B cell (primary cell): ENCODE results near the gene DCT. TPM values are rescaled to one million over a fixed set of nuclear protein-coding genes. Genes with fewer than 3 reads are reported as not detected.

Source experiments
- ATAC-seq: fragments of 200-7000 bp; cut with Tn5 transposase; one replicate; pipeline ENCODE4 v1.10.0; 2021; ENCODE audit warnings: low read depth, mild to moderate bottlenecking, moderate number of reproducible peaks, moderate library complexity
- CTCF ChIA-PET: fragments of 350-600 bp; sonication (Branson Sonifier 250); formaldehyde crosslinking; loops from one replicate; lab custom pipeline; 2021; ENCODE audit warnings: antibody characterized with exemption, inconsistent platforms; lab: Charles Lee
- POLR2A ChIA-PET: fragments of 350-600 bp; sonication (Branson Sonifier 250); formaldehyde crosslinking; loops from one replicate; lab custom pipeline; 2021; ENCODE audit warnings: antibody characterized with exemption; lab: Charles Lee
- DNase-seq: peaks from one replicate; pipeline ENCODE4 v3.0.0; 2013
- H2AFZ ChIP-seq: 2 replicates; pipeline ENCODE4 v1.6.1; 2012; ENCODE audit warnings: mild to moderate bottlenecking, low read depth, low read length; ENCODE audit not compliant: insufficient read depth, poor library complexity, severe bottlenecking
- H3K27ac ChIP-seq, 2 donors: 1 replicate in 1 of 2; 2 replicates in 1 of 2; pipeline ENCODE4 v1.5.1; 2012 to 2013; ENCODE audit warnings: low read length in 2 of 2, mild to moderate bottlenecking in 2 of 2, moderate library complexity in 1 of 2
- H3K27me3 ChIP-seq, 4 experiments: fragments of 200-600 bp in 1 of 4; sonication (generic) in 1 of 4; replicated peaks in 1 of 4; 1 replicate in 2 of 4; 2 replicates in 2 of 4; pipeline versions ENCODE4 v1.6.1 to v1.7.0; 2013 to 2016; ENCODE audit warnings: low read length in 3 of 4, mild to moderate bottlenecking in 2 of 4, mixed read lengths in 1 of 4, moderate library complexity in 1 of 4; ENCODE audit not compliant: insufficient read depth in 4 of 4, control insufficient read depth in 3 of 4; ENCODE audit errors: control extremely low read depth in 1 of 4
- H3K36me3 ChIP-seq, 2 experiments: replicated peaks in 1 of 2; 1 replicate in 1 of 2; 2 replicates in 1 of 2; pipeline versions ENCODE4 v1.6.1 to v1.7.1; 2013; ENCODE audit warnings: low read length in 1 of 2; ENCODE audit not compliant: insufficient read depth in 2 of 2, control insufficient read depth in 1 of 2; ENCODE audit errors: control extremely low read depth in 1 of 2, extremely low read depth in 1 of 2
- H3K4me1 ChIP-seq, 2 donors: fragments of 200-600 bp in 1 of 2; sonication (generic) in 1 of 2; 1 replicate in 1 of 2; 2 replicates in 1 of 2; pipeline versions ENCODE4 v1.5.1 to v1.6.1; 2013 to 2017; ENCODE audit warnings: low read length in 2 of 2; ENCODE audit not compliant: control insufficient read depth in 2 of 2, insufficient read depth in 2 of 2
- H3K4me2 ChIP-seq: replicated peaks from 2 replicates; pipeline ENCODE3; 2012; ENCODE audit warnings: mild to moderate bottlenecking, low read depth, low read length; ENCODE audit not compliant: poor library complexity, severe bottlenecking
- H3K4me3 ChIP-seq, 5 experiments: fragments of 200-600 bp in 1 of 5; sonication (generic) in 1 of 5; 1 replicate in 3 of 5; 2 replicates in 2 of 5; pipeline versions ENCODE4 v1.5.1 to v1.7.0; 2011 to 2016; ENCODE audit warnings: low read length in 4 of 5, mild to moderate bottlenecking in 4 of 5, low read depth in 2 of 5, control low read depth in 1 of 5, moderate library complexity in 1 of 5; ENCODE audit not compliant: insufficient read depth in 1 of 5; ENCODE audit errors: control extremely low read depth in 1 of 5, extremely low read depth in 1 of 5
- H3K79me2 ChIP-seq: fragments of 200-600 bp; sonication (generic); one replicate; pipeline ENCODE4 v1.6.0; 2016; ENCODE audit warnings: low read length; ENCODE audit not compliant: control insufficient read depth, insufficient read depth
- H3K9ac ChIP-seq: fragments of 200-600 bp; sonication (generic); 2 replicates; pipeline ENCODE4 v1.6.1; 2017; ENCODE audit warnings: mild to moderate bottlenecking, low read length, moderate library complexity
- H3K9me3 ChIP-seq, 3 donors: one replicate each; pipeline versions ENCODE4 v1.6.1 to v1.7.1; 2013; ENCODE audit warnings: low read length in 2 of 3; ENCODE audit not compliant: control insufficient read depth in 2 of 3, insufficient read depth in 1 of 3; ENCODE audit errors: control extremely low read depth in 1 of 3
- H4K20me1 ChIP-seq: 2 replicates; pipeline ENCODE4 v1.6.0; 2012; ENCODE audit warnings: mild to moderate bottlenecking, low read length; ENCODE audit not compliant: insufficient read depth, control insufficient read depth, poor library complexity, severe bottlenecking
- H3K27ac Mint-ChIP-seq: one replicate; pipeline ENCODE4 v1.8.0; 2021; ENCODE audit warnings: mixed read lengths
- H3K27me3 Mint-ChIP-seq: one replicate; pipeline ENCODE4 v1.8.0; 2021; ENCODE audit warnings: mixed read lengths
- H3K4me1 Mint-ChIP-seq: one replicate; pipeline ENCODE4 v1.8.0; 2021; ENCODE audit warnings: mixed read lengths
- H3K4me3 Mint-ChIP-seq: one replicate; pipeline ENCODE4 v1.8.0; 2021; ENCODE audit warnings: mixed read lengths
- H3K9me3 Mint-ChIP-seq: one replicate; pipeline ENCODE4 v1.8.0; 2022; ENCODE audit warnings: mixed read lengths; ENCODE audit not compliant: insufficient read depth
- CTCF ChIP-seq: fragments of 200-600 bp; IDR thresholded peaks from one replicate; pipeline ENCODE4 v1.8.0; 2022; ENCODE audit warnings: antibody characterized with exemption, mild to moderate bottlenecking
- EZH2 ChIP-seq: IDR thresholded peaks from 2 replicates; pipeline ENCODE4 v1.6.1; 2012; ENCODE audit warnings: borderline replicate concordance, low read depth, mild to moderate bottlenecking, moderate library complexity, low read length; ENCODE audit not compliant: insufficient read depth, poor library complexity, severe bottlenecking
- WGBS: methylation state at CpG from one replicate; pipeline ENCODE4 v1.1.5; 2013; ENCODE audit warnings: missing lambda C conversion rate; ENCODE audit not compliant: insufficient coverage; 5-methylcytosine and 5-hydroxymethylcytosine counted together
- intact Hi-C: fragments of 100-400 bp; cut with micrococcal nuclease; formaldehyde crosslinking; loops from one replicate; pipeline ENCODE4 v1.10.0; 2022
- polyA plus RNA-seq: library from polyadenylated mRNA; depleted of rRNA; stranded (reverse); fragments of >200 nt; gene quantifications from 2 replicates; pipeline ENCODE4 v1.2.3, GENCODE V29; 2012
- total RNA-seq, 2 donors: library from RNA; stranded (reverse); fragments of 120-200 nt in 1 of 2; gene quantifications; 1 replicate in 1 of 2; 2 replicates in 1 of 2; pipeline versions ENCODE4 v1.2.3 to v1.2.4, GENCODE V29; 2013 to 2022

The DCT gene
- total and polyA plus RNA-seq, 2 donors (not counting 1 experiment from before 2014, with no cell fraction given) = 0.10 to 0.18 TPM

DNA sequence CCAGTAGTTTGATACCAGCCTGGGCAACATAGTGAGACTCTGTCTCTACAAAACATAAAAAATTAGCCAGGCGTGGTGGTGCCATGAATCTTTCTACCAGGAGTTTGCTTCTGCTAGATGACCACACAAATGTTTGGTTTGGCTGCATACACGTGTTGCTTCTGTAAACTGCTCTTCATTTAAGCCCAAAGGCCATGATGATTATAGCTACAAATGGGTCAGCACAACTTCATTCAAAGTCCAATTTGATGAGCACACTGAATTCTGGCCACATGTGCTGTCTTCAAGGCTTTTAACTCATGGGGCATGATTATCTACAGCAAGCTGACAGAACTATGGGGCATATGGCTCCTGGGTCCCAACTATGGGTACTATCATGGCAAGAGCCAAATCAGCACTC, 46.3 kb upstream of the DCT start:
- no peak overlapping the region for H3K27ac ChIP-seq
- CTCF ChIA-PET = interaction anchor here (0.6 kb wide), 1 partner anchor 90 kb away, joined by 3 read pairs; no protein-coding TSS in a partner anchor
- no peaks in the 10 kb centered on the region for H3K36me3 ChIP-seq
- H3K79me2 ChIP-seq = no peaks in the 10 kb centered on the region
- H3K4me2 ChIP-seq = no peak overlapping the region
- no peak overlapping the region for H2AFZ ChIP-seq
- 90% methylated on average over 2 of the region's 2 CpGs for WGBS
- no peak overlapping the region for H3K27ac Mint-ChIP-seq
- no peak overlapping the region for H3K4me3 Mint-ChIP-seq
- H3K9me3 ChIP-seq = peaks cover 0 to 1% (median 0%) of the 10 kb centered on the region in 3 donors
- H3K27me3 Mint-ChIP-seq = peaks cover 29% of the 10 kb centered on the region
- H4K20me1 ChIP-seq = no peaks in the 10 kb centered on the region
- no peak overlapping the region for H3K4me3 ChIP-seq
- TF ChIP-seq CTCF = no peak
- TF ChIP-seq EZH2 = no peak
- intact Hi-C loops = no loop called here
- no peaks in the 10 kb centered on the region for H3K27me3 ChIP-seq
- H3K9me3 Mint-ChIP-seq = peaks cover 5% of the 10 kb centered on the region
- POLR2A ChIA-PET = no interaction called here
- no peaks in the 10 kb centered on the region for H3K4me1 Mint-ChIP-seq
- H3K9ac ChIP-seq = no peak overlapping the region
- ATAC-seq (no peak), DNase-seq (no peak)
- no peaks in the 10 kb centered on the region for H3K4me1 ChIP-seq

DNA sequence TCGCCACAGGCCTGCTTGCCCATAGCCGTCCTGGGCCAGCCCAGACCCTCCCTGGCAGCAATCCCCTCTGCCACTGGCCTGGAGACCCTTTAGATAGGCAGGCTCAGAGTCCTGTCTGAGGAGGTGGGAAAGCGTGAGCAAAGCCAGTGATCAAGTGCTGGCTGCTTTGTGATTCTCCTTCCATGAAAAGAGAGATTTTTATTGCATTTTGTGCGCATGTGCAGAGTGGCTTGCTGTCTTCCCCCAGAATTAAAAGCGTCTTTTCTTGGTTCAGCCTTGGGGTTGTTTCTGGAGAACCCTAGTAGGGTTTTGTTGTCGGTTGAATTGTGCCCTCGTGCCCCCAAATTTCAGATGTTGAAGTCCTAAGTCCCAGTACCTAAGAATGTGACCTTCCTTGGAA, 44.9 kb upstream of the DCT start:
- TF ChIP-seq EZH2 (no peak), CTCF (no peak)
- Histone ChIP-seq H3K4me3 (no peak overlapping the region), H3K79me2 (no peaks in the 10 kb centered on the region), H3K4me2 (no peak overlapping the region), H3K9ac (no peak overlapping the region), H3K27me3 (no peaks in the 10 kb centered on the region), H4K20me1 (no peaks in the 10 kb centered on the region), H3K36me3 (no peaks in the 10 kb centered on the region), H2AFZ (no peak overlapping the region), H3K4me1 (no peaks in the 10 kb centered on the region), H3K27ac (no peak overlapping the region), H3K9me3 (no peaks in the 10 kb centered on the region)
- Mint-ChIP-seq H3K4me3 (no peak overlapping the region), H3K27ac (no peak overlapping the region), H3K4me1 (no peaks in the 10 kb centered on the region), H3K27me3 (peaks cover 23% of the 10 kb centered on the region), H3K9me3 (peaks cover 5% of the 10 kb centered on the region)
- WGBS = 88% methylated on average over 6 of the region's 7 CpGs
- ChIA-PET CTCF (no interaction called here), POLR2A (no interaction called here)
- intact Hi-C loops = no loop called here
- no peak for ATAC-seq
- DNase-seq = no peak
